HepG2 (cell line): ENCODE data around the gene ATP4B.

ENCODE experiments used
- CAMTA2 ChIP-seq: sonication (generic); formaldehyde crosslinking; IDR thresholded peaks from 2 replicates; pipeline ENCODE4 v1.4.0; 2020; ENCODE audit warnings: mild to moderate bottlenecking, missing genetic modification reagents, borderline replicate concordance
- CEBPB ChIP-seq: IDR thresholded peaks from 2 replicates; pipeline ENCODE4 v1.6.1; 2011; ENCODE audit warnings: low read depth, low read length, improper control_type of control experiment, borderline replicate concordance
- IKZF1 ChIP-seq: fragments of 450-650 bp; IDR thresholded peaks from 2 replicates; pipeline ENCODE4 v1.7.1; 2016
- MED1 ChIP-seq: sonication (generic); formaldehyde crosslinking; IDR thresholded peaks from 2 replicates; pipeline ENCODE4 v1.4.0; 2020; ENCODE audit warnings: missing genetic modification reagents
- SMAD1 ChIP-seq: sonication (generic); formaldehyde crosslinking; IDR thresholded peaks from 2 replicates; pipeline ENCODE4 v1.4.0; 2020; ENCODE audit warnings: missing genetic modification reagents, low read depth, mild to moderate bottlenecking, borderline replicate concordance
- SMC3 ChIP-seq: IDR thresholded peaks from 2 replicates; pipeline ENCODE4 v1.6.1; 2011; ENCODE audit warnings: low read length, improper control_type of control experiment
- XRCC5 ChIP-seq: fragments of 200-400 bp; formaldehyde crosslinking; optimal IDR thresholded peaks from 2 replicates; pipeline ENCODE3; 2017; ENCODE audit warnings: mild to moderate bottlenecking, low read length

DNA sequence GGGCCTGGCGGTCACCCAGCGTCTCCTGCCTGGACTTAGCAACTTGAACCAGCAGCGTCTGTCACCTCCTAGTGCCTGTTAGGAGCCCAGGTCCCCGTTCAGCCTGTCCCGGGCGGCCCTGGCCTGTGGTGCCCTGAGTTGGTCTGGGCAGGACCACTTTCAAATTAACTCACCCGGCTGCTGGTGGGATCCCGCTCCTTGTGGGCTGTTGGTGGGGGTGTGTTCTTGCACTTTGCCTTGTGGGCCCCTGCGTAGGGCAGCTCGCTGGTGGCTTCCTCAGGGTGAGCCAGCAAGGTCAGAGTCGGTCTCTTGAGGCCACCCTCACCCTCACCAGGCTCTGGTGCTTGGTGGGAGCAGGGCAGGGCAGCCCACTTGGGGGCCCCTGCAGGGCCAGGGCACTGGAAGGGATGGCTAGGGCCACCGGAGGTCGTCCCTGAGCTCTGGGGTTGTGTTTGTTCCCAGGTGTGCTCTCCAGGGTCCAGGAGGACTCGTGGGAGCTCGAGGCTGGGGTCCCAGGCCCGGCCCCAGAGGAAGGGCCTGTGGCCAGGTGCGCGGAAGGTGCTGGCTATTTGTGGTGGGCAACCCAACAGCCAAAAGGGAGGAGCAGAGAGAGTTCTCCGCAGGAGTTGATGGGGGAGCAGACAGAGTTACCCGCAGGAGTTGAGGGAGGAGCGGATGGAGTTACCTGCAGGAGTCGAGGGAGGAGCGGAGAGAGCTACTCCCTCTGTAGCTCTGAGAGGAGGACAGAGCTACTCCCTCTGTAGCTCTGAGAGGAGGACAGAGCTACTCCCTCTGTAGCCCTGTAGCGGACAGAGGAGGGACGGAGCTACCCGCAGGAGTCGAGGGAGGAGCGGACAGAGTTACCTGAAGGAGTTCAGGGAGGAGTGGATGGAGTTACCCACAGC is 56.6 kb downstream of the ATP4B start:
- TF ChIP-seq CEBPB = no peak
- no peak for TF ChIP-seq CAMTA2
- no peak for TF ChIP-seq IKZF1
- TF ChIP-seq SMC3 = no peak
- TF ChIP-seq MED1 (CRISPR knock-in tag) = no peak
- no peak for TF ChIP-seq SMAD1 (CRISPR knock-in tag)
- TF ChIP-seq XRCC5 = no peak
